HepG2 (cell line): ENCODE measurements around the gene BAZ1A. TPM values are rescaled to one million over a fixed set of nuclear protein-coding genes. Genes with fewer than 3 reads are reported as not detected.

Experiments
- ADNP ChIP-seq: sonication (generic); formaldehyde crosslinking; IDR thresholded peaks from 2 replicates; pipeline ENCODE4 v1.4.0; 2020; ENCODE audit warnings: missing genetic modification reagents
- ARNTL ChIP-seq: sonication (generic); formaldehyde crosslinking; IDR thresholded peaks from 2 replicates; pipeline ENCODE4 v1.4.0; 2020; ENCODE audit warnings: mild to moderate bottlenecking, missing genetic modification reagents
- ATF2 ChIP-seq: sonication (generic); formaldehyde crosslinking; IDR thresholded peaks from 2 replicates; pipeline ENCODE4 v1.4.0; 2020; ENCODE audit warnings: missing genetic modification reagents
- GFI1 ChIP-seq: sonication (generic); formaldehyde crosslinking; IDR thresholded peaks from 2 replicates; pipeline ENCODE4 v1.5.0; 2020; ENCODE audit warnings: missing genetic modification reagents, mild to moderate bottlenecking, borderline replicate concordance
- GTF3A ChIP-seq: sonication (generic); formaldehyde crosslinking; conservative IDR thresholded peaks from 2 replicates; pipeline ENCODE4 v1.4.0; 2020; ENCODE audit warnings: mild to moderate bottlenecking, missing genetic modification reagents
- HMG20A ChIP-seq: IDR thresholded peaks from 2 replicates; pipeline ENCODE4 v1.6.1; 2016; ENCODE audit warnings: borderline replicate concordance
- JUN ChIP-seq: sonication (generic); formaldehyde crosslinking; IDR thresholded peaks from 2 replicates; pipeline ENCODE4 v1.4.0; 2020; ENCODE audit warnings: mild to moderate bottlenecking, missing genetic modification reagents
- MIXL1 ChIP-seq: IDR thresholded peaks from 2 replicates; pipeline ENCODE4 v1.6.1; 2016
- MTF2 ChIP-seq: sonication (generic); formaldehyde crosslinking; IDR thresholded peaks from 2 replicates; pipeline ENCODE4 v1.5.0; 2020; ENCODE audit warnings: missing genetic modification reagents, borderline replicate concordance
- TARDBP ChIP-seq: sonication (generic); formaldehyde crosslinking; IDR thresholded peaks from 2 replicates; pipeline ENCODE4 v1.8.0; 2022; ENCODE audit warnings: mild to moderate bottlenecking, missing genetic modification reagents
- TBX3 ChIP-seq: fragments of 450-650 bp; IDR thresholded peaks from 2 replicates; pipeline ENCODE4 v1.6.1; 2017; ENCODE audit warnings: antibody characterized with exemption, mild to moderate bottlenecking, inconsistent platforms, borderline replicate concordance
- ZMYM2 ChIP-seq: sonication (generic); formaldehyde crosslinking; IDR thresholded peaks from 2 replicates; pipeline ENCODE4 v1.8.0; 2022; ENCODE audit warnings: mild to moderate bottlenecking, missing genetic modification reagents
- ZNF207 ChIP-seq: fragments of 450-650 bp; IDR thresholded peaks from 2 replicates; pipeline ENCODE4 v1.6.1; 2016; ENCODE audit warnings: antibody characterized with exemption, borderline replicate concordance
- ZNF432 ChIP-seq: sonication (generic); formaldehyde crosslinking; IDR thresholded peaks from 2 replicates; pipeline ENCODE4 v1.5.0; 2020; ENCODE audit warnings: missing genetic modification reagents, mild to moderate bottlenecking, borderline replicate concordance
- ZNF503 ChIP-seq: sonication (generic); formaldehyde crosslinking; IDR thresholded peaks from 2 replicates; pipeline ENCODE4 v1.4.0; 2020; ENCODE audit warnings: missing genetic modification reagents
- ZNF572 ChIP-seq: sonication (generic); formaldehyde crosslinking; IDR thresholded peaks from 2 replicates; pipeline ENCODE4 v1.5.1; 2020; ENCODE audit warnings: mild to moderate bottlenecking, missing genetic modification reagents
- ZNF646 ChIP-seq: sonication (generic); formaldehyde crosslinking; IDR thresholded peaks from 2 replicates; pipeline ENCODE4 v1.9.0; 2021; ENCODE audit warnings: mild to moderate bottlenecking, missing genetic modification reagents
- ZNF713 ChIP-seq: sonication (generic); formaldehyde crosslinking; IDR thresholded peaks from 2 replicates; pipeline ENCODE4 v1.4.0; 2020; ENCODE audit warnings: mild to moderate bottlenecking, missing genetic modification reagents
- ZNF777 ChIP-seq: sonication (generic); formaldehyde crosslinking; IDR thresholded peaks from 2 replicates; pipeline ENCODE4 v1.4.0; 2020; ENCODE audit warnings: missing genetic modification reagents
- polyA plus RNA-seq, 8 experiments: library from polyadenylated mRNA; depleted of rRNA in 3 of 8; stranded (reverse) in 7 of 8; unstranded in 1 of 8; fragments of >200 nt; fragmentation: Illumina TruSeq in 4 of 8; extraction: Trizol in 4 of 8; gene quantifications; 2 replicates each; pipeline versions ENCODE4 v1.2.1 to v1.2.3, GENCODE V29; 2011 to 2016; ENCODE audit warnings: low read depth in 4 of 8, missing spikeins in 1 of 8, mixed read lengths in 1 of 8; ENCODE audit not compliant: insufficient read depth in 1 of 8
- total RNA-seq, 5 experiments: library from RNA; depleted of rRNA; stranded (reverse); fragments of >200 nt; fragmentation: Illumina TruSeq; extraction: Trizol; gene quantifications; 2 replicates each; pipeline ENCODE4 v1.2.3, GENCODE V29; 2016; ENCODE audit warnings: low read depth in 1 of 5

BAZ1A gene
- total and polyA plus RNA-seq, 2 of the 13 experiments (the other 11 are each of a cell fraction or from before 2014, with no cell fraction given) = 20.9 to 56.8 TPM

- TF ChIP-seq TBX3 (peak; percentile 40; the same call in 1 of the 2 replicates), HMG20A (CRISPR knock-in tag) (no peak; the same call in 1 of the 2 replicates), ZNF713 (CRISPR knock-in tag) (no peak), ZNF646 (0 out of 2 replicates have a peak, but pooled peaks have one; percentile 19), JUN (CRISPR knock-in tag) (peak; percentile 49; the same call in 1 of the 2 replicates), GTF3A (CRISPR knock-in tag) (no peak), MTF2 (CRISPR knock-in tag) (no peak; the same call in 1 of the 2 replicates), ZNF572 (CRISPR knock-in tag) (no peak), ZMYM2 (0 out of 2 replicates have a peak, but pooled peaks have one; percentile 67), ARNTL (CRISPR knock-in tag) (peak; percentile 28; the same call in 1 of the 2 replicates), ZNF207 (no peak), ADNP (CRISPR knock-in tag) (0 out of 2 replicates have a peak, but pooled peaks have one; percentile 46), ZNF432 (CRISPR knock-in tag) (no peak), MIXL1 (peak; percentile 86), ATF2 (CRISPR knock-in tag) (peak; percentile 88), ZNF777 (CRISPR knock-in tag) (peak; percentile 30), TARDBP (peak; percentile 82; the same call in 1 of the 2 replicates), GFI1 (peak; percentile 67; the same call in 1 of the 2 replicates), ZNF503 (CRISPR knock-in tag) (0 out of 2 replicates have a peak, but pooled peaks have one; percentile 70)
Observed at GRCh38 chr14:34875031-34875922, at the start of gene BAZ1A (continued).
